Thyroid gland (tissue), 4 donors: ENCODE data around the gene MED16. TPM values are rescaled to one million over a fixed set of nuclear protein-coding genes. Genes with fewer than 3 reads are reported as not detected.

Experiments used
- DNase-seq, 2 donors: peaks; one replicate each; pipeline ENCODE4 v3.0.0-alpha.2; 2019
- H3K27ac ChIP-seq, 3 donors: fragments of 200-600 bp; sonication (generic); 1 replicate in 2 of 3; 2 replicates in 1 of 3; pipeline ENCODE4 v1.5.1; 2016 to 2019; ENCODE audit warnings: mild to moderate bottlenecking in 1 of 3, moderate library complexity in 1 of 3
- H3K27me3 ChIP-seq: fragments of 200-600 bp; sonication (generic); one replicate; pipeline ENCODE4 v1.5.1; 2019
- H3K36me3 ChIP-seq, 2 donors: fragments of 200-600 bp; sonication (generic); one replicate each; pipeline ENCODE4 v1.5.1; 2016 to 2019
- H3K4me1 ChIP-seq, 2 donors: fragments of 200-600 bp; sonication (generic); one replicate each; pipeline ENCODE4 v1.5.1; 2017 to 2019
- H3K4me3 ChIP-seq, 3 donors: fragments of 200-600 bp; sonication (generic); replicated peaks in 1 of 3; 1 replicate in 2 of 3; 2 replicates in 1 of 3; pipeline ENCODE4 v1.5.1; 2016; ENCODE audit warnings: mild to moderate bottlenecking in 1 of 3
- H3K9me3 ChIP-seq: fragments of 200-600 bp; sonication (generic); one replicate; pipeline ENCODE4 v1.5.1; 2017
- CTCF ChIP-seq, 6 experiments: fragments of 200-600 bp in 3 of 6; fragments of 450-650 bp in 3 of 6; sonication (generic) in 3 of 6; IDR thresholded peaks; one replicate each; pipeline ENCODE4 v1.5.1; 2016 to 2019; ENCODE audit warnings: antibody characterized with exemption in 6 of 6, mild to moderate bottlenecking in 2 of 6, inconsistent platforms in 1 of 6, moderate library complexity in 1 of 6
- POLR2A ChIP-seq, 2 donors: fragments of 450-650 bp; IDR thresholded peaks; one replicate each; pipeline ENCODE4 v1.6.1; 2017; ENCODE audit warnings: antibody characterized with exemption in 2 of 2, mild to moderate bottlenecking in 2 of 2, moderate library complexity in 1 of 2
- WGBS, 2 donors: methylation state at CpG; one replicate each; pipeline ENCODE4 v1.1.5; 2017; 5-methylcytosine and 5-hydroxymethylcytosine counted together
- intact Hi-C: fragments of 100-400 bp; cut with DNase I; formaldehyde crosslinking; loops from one replicate; pipeline ENCODE4 v1.15.1; 2023
- total RNA-seq, 4 donors: library from RNA; depleted of rRNA; stranded (reverse); fragments of >200 nt; gene quantifications; one replicate each; pipeline ENCODE4 v1.2.3, GENCODE V29; 2016

MED16 gene
- total RNA-seq, 4 donors from 2014 or later, result 33.2 to 66.5 (median 54.3) TPM

GRCh38 chr19:829129-829758 is 63.7 kb downstream of the MED16 start:
- no peak for DNase-seq
- Histone ChIP-seq H3K27me3 (no peaks in the 10 kb centered on the region), H3K4me3 (no peak overlapping the region), H3K27ac (no peak overlapping the region), H3K36me3 (no peaks in the 10 kb centered on the region), H3K9me3 (no peaks in the 10 kb centered on the region), H3K4me1 (no peaks in the 10 kb centered on the region)
- no peak for TF ChIP-seq CTCF (IDR thresholded peaks at IDR 0.05)
- no peak for TF ChIP-seq POLR2A (IDR thresholded peaks at IDR 0.05)
- intact Hi-C loops, result no loop called here
- 67 to 76% methylated on average over 18 of the region's 18 CpGs for WGBS, 2 donors

GRCh38 chr19:827710-828321 is 65.2 kb downstream of the MED16 start, which contains the start of gene AZU1:
Gene AZU1, plus strand, starts transcription at chr19:827837. Its CDS starts 10 bp downstream, at chr19:827847.
- intact Hi-C loops, result no loop called here
- H3K27me3 ChIP-seq, result no peaks in the 10 kb centered on the region
- no peak for DNase-seq
- no peaks in the 10 kb centered on the region for H3K4me1 ChIP-seq
- H3K4me3 ChIP-seq, result no peak within 1 kb of the TSS
- no peak for TF ChIP-seq CTCF (IDR thresholded peaks at IDR 0.05)
- no peak for TF ChIP-seq POLR2A (IDR thresholded peaks at IDR 0.05)
- no peaks in the 10 kb centered on the region for H3K9me3 ChIP-seq
- H3K27ac ChIP-seq, result no peak within 1 kb of the TSS
- WGBS, 2 donors, result 73 to 91% methylated on average over 7 to 23 of the region's 33 CpGs
- H3K36me3 ChIP-seq, result no peaks in the 10 kb centered on the region

- H3K27me3 ChIP-seq, result peaks cover 2% of the 10 kb centered on the region
These were observed 65.7 kb downstream of the MED16 start for GRCh38 chr19:827314-827709.

GRCh38 chr19:825897-826644 is 66.9 kb downstream of the MED16 start:
- 76 to 82% methylated on average over 18 to 19 of the region's 19 CpGs for WGBS, 2 donors
- peaks cover 5% of the 10 kb centered on the region for H3K27me3 ChIP-seq

More at GRCh38 chr19:827314-827709, 65.7 kb downstream of the MED16 start:
- Histone ChIP-seq H3K9me3 (no peaks in the 10 kb centered on the region), H3K4me1 (peaks cover 0 to 1% of the 10 kb centered on the region in 2 donors), H3K4me3 (no peak overlapping the region), H3K36me3 (no peaks in the 10 kb centered on the region), H3K27ac (no peak overlapping the region)
- no peak for DNase-seq
- no peak for TF ChIP-seq POLR2A (IDR thresholded peaks at IDR 0.05)
- no peak for TF ChIP-seq CTCF (IDR thresholded peaks at IDR 0.05)
- intact Hi-C loops, result no loop called here
- 90 to 96% methylated on average over 8 to 11 of the region's 11 CpGs for WGBS, 2 donors

More at GRCh38 chr19:825897-826644, 66.9 kb downstream of the MED16 start:
- intact Hi-C loops, result no loop called here
- TF ChIP-seq POLR2A (IDR thresholded peaks at IDR 0.05) (no peak), CTCF (IDR thresholded peaks at IDR 0.05) (no peak)
- DNase-seq, result no peak
- Histone ChIP-seq H3K4me3 (no peak overlapping the region), H3K4me1 (peaks cover 0 to 13% of the 10 kb centered on the region in 2 donors), H3K36me3 (no peaks in the 10 kb centered on the region), H3K27ac (no peak overlapping the region), H3K9me3 (no peaks in the 10 kb centered on the region)
